K562 (cell line): ENCODE measurements around the gene SPARC. TPM values are rescaled to one million over a fixed set of nuclear protein-coding genes. Genes with fewer than 3 reads are reported as not detected.

Source experiments
- CCAR2 ChIP-seq: fragments of 200-400 bp; formaldehyde crosslinking; IDR thresholded peaks from 2 replicates; pipeline ENCODE4 v1.6.1; 2017; ENCODE audit warnings: mild to moderate bottlenecking, low read depth, low read length
- DEAF1 ChIP-seq: fragments of 450-650 bp; formaldehyde crosslinking; IDR thresholded peaks from 2 replicates; pipeline ENCODE4 v1.4.0; 2020; ENCODE audit warnings: mild to moderate bottlenecking, moderate library complexity
- FOXA3 ChIP-seq, 2 experiments: fragments of 450-650 bp in 1 of 2; sonication (generic) in 1 of 2; formaldehyde crosslinking; IDR thresholded peaks in 1 of 2; conservative IDR thresholded peaks in 1 of 2; 2 replicates each; pipeline versions ENCODE4 v1.4.0 to v1.8.0; 2020 to 2022; ENCODE audit warnings: mild to moderate bottlenecking in 2 of 2, missing genetic modification reagents in 1 of 2
- GATAD2A ChIP-seq: fragments of 450-650 bp; IDR thresholded peaks from 2 replicates; pipeline ENCODE4 v1.6.1; 2017
- HMG20A ChIP-seq: fragments of 450-650 bp; formaldehyde crosslinking; conservative IDR thresholded peaks from 2 replicates; pipeline ENCODE4 v1.4.0; 2020; ENCODE audit warnings: mild to moderate bottlenecking, mixed read lengths
- NONO ChIP-seq, 2 experiments: fragments of 200-400 bp in 1 of 2; fragments of 450-650 bp in 1 of 2; formaldehyde crosslinking in 1 of 2; IDR thresholded peaks; 2 replicates each; pipeline ENCODE4 v1.6.1; 2017; ENCODE audit warnings: low read depth in 2 of 2, mild to moderate bottlenecking in 2 of 2, moderate library complexity in 2 of 2, low read length in 1 of 2
- REST ChIP-seq, 2 experiments: fragments of 450-650 bp; formaldehyde crosslinking in 1 of 2; IDR thresholded peaks; 2 replicates each; pipeline versions ENCODE4 v1.4.0 to v1.6.1; 2014 to 2020; ENCODE audit warnings: mild to moderate bottlenecking in 2 of 2, borderline replicate concordance in 1 of 2, low read depth in 1 of 2
- SMAD2 ChIP-seq: fragments of 150-350 bp; IDR thresholded peaks from 2 replicates; pipeline ENCODE4 v1.6.1; 2014; ENCODE audit warnings: low read depth, mild to moderate bottlenecking, low read length
- SRF ChIP-seq, 2 experiments: fragments of 250-450, 450-650 bp in 1 of 2; sonication (Bioruptor Pico) in 1 of 2; sonication (generic) in 1 of 2; formaldehyde crosslinking; IDR thresholded peaks; 2 replicates each; pipeline versions ENCODE4 v1.5.0 to v1.5.1; 2020 to 2022; ENCODE audit warnings: mild to moderate bottlenecking in 1 of 2, missing genetic modification reagents in 1 of 2
- TGIF2 ChIP-seq: sonication (generic); formaldehyde crosslinking; IDR thresholded peaks from 2 replicates; pipeline ENCODE4 v1.8.1; 2022; ENCODE audit warnings: mild to moderate bottlenecking, missing genetic modification reagents, moderate library complexity
- TSHZ1 ChIP-seq: fragments of 250-450 bp; sonication (Bioruptor Pico); IDR thresholded peaks from 2 replicates; pipeline ENCODE4 v1.4.0; 2020; ENCODE audit warnings: mild to moderate bottlenecking, moderate library complexity
- U2AF2 ChIP-seq: fragments of 200-400 bp; formaldehyde crosslinking; optimal IDR thresholded peaks from 2 replicates; pipeline ENCODE3; 2017; ENCODE audit warnings: low read depth, mild to moderate bottlenecking, low read length
- ZNF347 ChIP-seq: fragments of 450-650 bp; formaldehyde crosslinking; IDR thresholded peaks from 2 replicates; pipeline ENCODE4 v1.4.0; 2020; ENCODE audit warnings: low read depth, mild to moderate bottlenecking, moderate library complexity
- polyA plus RNA-seq, 8 experiments: library from polyadenylated mRNA; depleted of rRNA in 4 of 8; stranded (reverse) in 5 of 8; unstranded in 3 of 8; fragments of >200 nt; fragmentation: Nextera tagmentation in 2 of 8; fragmentation: Illumina TruSeq in 1 of 8; extraction: Ambion mirVana in 2 of 8; extraction: Trizol in 1 of 8; gene quantifications; 2 replicates each; pipeline versions ENCODE4 v1.2.1 to v1.2.3, GENCODE V29; 2011 to 2014; ENCODE audit warnings: inconsistent platforms in 1 of 8, missing spikeins in 1 of 8
- total RNA-seq, 7 experiments: library from RNA; depleted of rRNA in 6 of 7; stranded (reverse); fragments of >200 nt in 6 of 7; fragmentation: Illumina TruSeq in 2 of 7; extraction: Trizol in 2 of 7; gene quantifications; 2 replicates each; pipeline versions ENCODE4 v1.2.1 to v1.2.3, GENCODE V29; 2011 to 2021; ENCODE audit warnings: low replicate concordance in 1 of 7

SPARC gene
- total and polyA plus RNA-seq, 9 of the 15 experiments (the other 6 are each of a cell fraction or from before 2014, with no cell fraction given): 6.1 to 35.6 (median 12.2) TPM

- no peak for TF ChIP-seq TSHZ1
- no peak for TF ChIP-seq ZNF347 (CRISPR knock-in tag)
- TF ChIP-seq SRF (CRISPR knock-in tag; IDR thresholded peaks at IDR 0.05): no peak
- TF ChIP-seq U2AF2: no peak
- peak; percentile 73 for TF ChIP-seq DEAF1 (CRISPR knock-in tag)
- no peak for TF ChIP-seq SMAD2
- no peak for TF ChIP-seq CCAR2
- no peak for TF ChIP-seq TGIF2 (CRISPR knock-in tag)
- no peak for TF ChIP-seq GATAD2A
- TF ChIP-seq HMG20A (CRISPR knock-in tag): no peak
- no peak for TF ChIP-seq NONO (IDR thresholded peaks at IDR 0.05; ENCODE audit: low read depth in 2 of 2, low read length in 1 of 2)
- TF ChIP-seq FOXA3 (CRISPR knock-in tag; conservative IDR thresholded peaks at IDR 0.05 in 1 of 2, IDR thresholded peaks at IDR 0.05 in 1 of 2): no peak
- peak; percentile 53; the same call in 1 of the 2 replicates for TF ChIP-seq REST (IDR thresholded peaks at IDR 0.05; ENCODE audit: borderline replicate concordance)
- TF ChIP-seq REST (CRISPR knock-in tag; IDR thresholded peaks at IDR 0.05; ENCODE audit: low read depth): no peak
Observed at GRCh38 chr5:151651997-151652645, 34.6 kb downstream of the SPARC start (continued).
